Left renal cortex interstitium (tissue), 4 donors: ENCODE data around the gene SNX30. TPM values are rescaled to one million over a fixed set of nuclear protein-coding genes. Genes with fewer than 3 reads are reported as not detected.

ENCODE experiments used
- DNase-seq, 4 donors: peaks; one replicate each; pipeline ENCODE4 v3.0.0-alpha.2; 2013; ENCODE audit warnings: low read depth in 4 of 4, low spot score in 2 of 4, missing footprints in 1 of 4
- polyA plus RNA-seq, 4 donors: library from polyadenylated mRNA; unstranded; fragments of 120-200 nt; gene quantifications; one replicate each; pipeline ENCODE4 v1.2.1, GENCODE V29; 2013; ENCODE audit not compliant: insufficient read length in 4 of 4

Gene SNX30
- polyA plus RNA-seq, 4 donors = 16.2 to 21.4 (median 19.3) TPM

GRCh38 chr9:112777914-112778313 lies 27.4 kb downstream of the SNX30 start:
- DNase-seq = no peak

- DNase-seq = no peak
Observed at GRCh38 chr9:112780450-112781036, 30.0 kb downstream of the SNX30 start.

GRCh38 chr9:112782218-112782617 lies 31.7 kb downstream of the SNX30 start:
- DNase-seq = no peak

GRCh38 chr9:112783551-112783954 lies 33.0 kb downstream of the SNX30 start:
- no peak for DNase-seq

GRCh38 chr9:112784020-112784785 lies 33.6 kb downstream of the SNX30 start:
- peak in 1 of 4 donors; percentile 54 for DNase-seq

- no peak for DNase-seq
Observed at GRCh38 chr9:112785986-112786385, 35.4 kb downstream of the SNX30 start.

- no peak for DNase-seq
Observed at GRCh38 chr9:112786829-112787520, 36.4 kb downstream of the SNX30 start.

- DNase-seq = no peak
Observed at GRCh38 chr9:112787978-112788377, 37.4 kb downstream of the SNX30 start.

GRCh38 chr9:112789473-112789872 lies 38.9 kb downstream of the SNX30 start:
- no peak for DNase-seq

- DNase-seq = no peak
Observed at GRCh38 chr9:112789891-112790774, 39.6 kb downstream of the SNX30 start.

GRCh38 chr9:112792670-112793069 lies 42.1 kb downstream of the SNX30 start:
- no peak for DNase-seq

GRCh38 chr9:112793213-112793810 lies 42.8 kb downstream of the SNX30 start:
- DNase-seq = no peak

- DNase-seq = no peak
Observed at GRCh38 chr9:112794731-112795130, 44.2 kb downstream of the SNX30 start.

GRCh38 chr9:112795921-112796320 lies 45.4 kb downstream of the SNX30 start:
- DNase-seq = no peak

GRCh38 chr9:112796485-112796884 lies 45.9 kb downstream of the SNX30 start:
- DNase-seq = no peak

- DNase-seq = no peak
Observed at GRCh38 chr9:112809351-112809848, 58.8 kb downstream of the SNX30 start.

- DNase-seq = no peak
Observed at GRCh38 chr9:112809906-112810305, 59.3 kb downstream of the SNX30 start.

- no peak for DNase-seq
Observed at GRCh38 chr9:112810696-112811490, 60.3 kb downstream of the SNX30 start.

- DNase-seq = no peak
Observed at GRCh38 chr9:112811518-112811917, 61.0 kb downstream of the SNX30 start.
